Activated B cell treated with CpG ODN at 0.5 μM for 24 hours (primary cell): Measurements from ENCODE around the gene ANKRD42. TPM values are rescaled to one million over a fixed set of nuclear protein-coding genes. Genes with fewer than 3 reads are reported as not detected.
"Not testable (repeated sequence)": the region's sequence is repeated elsewhere in the genome, so short reads cannot be mapped to it uniquely, and the experiment has no call there.

Source experiments
- ATAC-seq: fragments of 200-7000 bp; cut with Tn5 transposase; one replicate; pipeline ENCODE4 v1.10.0; 2021; ENCODE audit warnings: low read depth, mild to moderate bottlenecking, moderate library complexity
- CTCF ChIA-PET: fragments of 350-600 bp; sonication (Branson Sonifier 250); formaldehyde crosslinking; loops from one replicate; lab custom pipeline; 2021; ENCODE audit warnings: antibody characterized with exemption; lab: Charles Lee
- POLR2A ChIA-PET: fragments of 350-600 bp; sonication (Branson Sonifier 250); formaldehyde crosslinking; loops from one replicate; lab custom pipeline; 2021; ENCODE audit warnings: antibody characterized with exemption; lab: Charles Lee
- DNase-seq: peaks from one replicate; pipeline ENCODE4 v3.0.0; 2022
- H3K27ac Mint-ChIP-seq: one replicate; pipeline ENCODE4 v1.8.0; 2020; ENCODE audit warnings: mixed read lengths
- H3K27me3 Mint-ChIP-seq: one replicate; pipeline ENCODE4 v1.8.0; 2021; ENCODE audit warnings: mixed read lengths
- H3K36me3 Mint-ChIP-seq: one replicate; pipeline ENCODE4 v1.8.0; 2021; ENCODE audit warnings: low read depth, mixed read lengths
- H3K4me1 Mint-ChIP-seq: one replicate; pipeline ENCODE4 v1.8.0; 2021; ENCODE audit warnings: mixed read lengths
- H3K4me3 Mint-ChIP-seq: one replicate; pipeline ENCODE4 v1.8.0; 2020; ENCODE audit warnings: mild to moderate bottlenecking, mixed read lengths
- H3K9me3 Mint-ChIP-seq: one replicate; pipeline ENCODE4 v1.8.0; 2020; ENCODE audit warnings: mixed read lengths
- CTCF ChIP-seq: fragments of 200-600 bp; IDR thresholded peaks from one replicate; pipeline ENCODE4 v1.8.0; 2022; ENCODE audit warnings: antibody characterized with exemption, mild to moderate bottlenecking
- intact Hi-C: fragments of 100-400 bp; cut with micrococcal nuclease; formaldehyde crosslinking; loops from one replicate; pipeline ENCODE4 v1.15.1; 2024
- total RNA-seq: library from RNA; stranded (reverse); gene quantifications from 2 replicates; pipeline ENCODE4 v1.2.3, GENCODE V29; 2022

ANKRD42 gene
- total RNA-seq, 1 donor from 2014 or later = 7.4 TPM

- ChIA-PET CTCF (interaction anchor here (0.7 kb wide), 1 partner anchor 27 kb away, joined by 3 read pairs; no protein-coding TSS in a partner anchor), POLR2A (no interaction called here)
- Mint-ChIP-seq H3K4me1 (peaks cover 14% of the 10 kb centered on the region), H3K27ac (no peak overlapping the region), H3K9me3 (no peaks in the 10 kb centered on the region), H3K4me3 (no peak overlapping the region), H3K27me3 (no peaks in the 10 kb centered on the region), H3K36me3 (peaks cover 84% of the 10 kb centered on the region)
- no peak for TF ChIP-seq CTCF
- DNase-seq = no peak
- no peak for ATAC-seq
- intact Hi-C loops = no loop called here
Measured at GRCh38 chr11:83265331-83265730, 71.8 kb downstream of the ANKRD42 start.

DNA sequence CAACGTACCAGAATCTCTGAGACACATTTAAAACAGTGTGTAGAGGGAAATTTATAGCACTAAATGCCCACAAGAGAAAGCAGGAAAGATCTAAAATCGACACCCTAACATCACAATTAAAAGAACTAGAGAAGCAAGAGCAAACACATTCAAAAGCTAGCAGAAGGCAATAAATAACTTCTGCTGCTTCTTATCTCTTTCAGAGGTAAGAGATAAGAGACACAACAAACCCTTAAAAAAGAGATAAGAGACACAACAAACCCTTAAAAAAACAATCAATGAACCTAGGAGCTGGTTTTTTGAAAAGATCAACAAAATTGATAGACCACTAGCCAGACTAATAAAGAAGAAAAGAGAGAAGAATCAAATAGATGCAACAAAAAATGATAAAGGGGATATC is 75.6 kb downstream of the ANKRD42 start:
- H3K27ac Mint-ChIP-seq, intact Hi-C loops, H3K27me3 Mint-ChIP-seq, CTCF ChIA-PET, ATAC-seq, H3K4me3 Mint-ChIP-seq, POLR2A ChIA-PET, DNase-seq, H3K9me3 Mint-ChIP-seq: not testable (repeated sequence)
- H3K4me1 Mint-ChIP-seq = peaks cover 15% of the 10 kb centered on the region
- H3K36me3 Mint-ChIP-seq = peaks cover 89% of the 10 kb centered on the region

DNA sequence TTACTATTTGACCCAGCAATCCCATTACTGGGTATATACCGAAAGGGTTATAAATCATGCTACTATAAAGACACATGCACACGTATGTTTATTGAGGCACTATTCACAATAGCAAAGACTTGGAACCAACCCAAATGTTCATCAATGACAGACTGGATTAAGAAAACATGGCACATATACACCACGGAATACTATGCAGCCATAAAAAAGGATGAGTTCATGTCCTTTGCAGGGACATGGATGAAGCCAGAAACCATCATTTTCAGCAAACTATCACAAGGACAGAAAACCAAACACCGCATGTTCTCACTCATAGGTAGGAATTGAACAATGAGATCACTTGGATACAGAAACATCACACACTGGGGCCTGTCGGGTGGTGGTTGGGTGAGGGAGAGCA is 78.2 kb downstream of the ANKRD42 start:
- H3K27me3 Mint-ChIP-seq, H3K4me3 Mint-ChIP-seq, ATAC-seq, CTCF ChIA-PET, DNase-seq, intact Hi-C loops, H3K27ac Mint-ChIP-seq, H3K9me3 Mint-ChIP-seq, POLR2A ChIA-PET: not testable (repeated sequence)
- Mint-ChIP-seq H3K4me1 (peaks cover 15% of the 10 kb centered on the region), H3K36me3 (peaks cover 85% of the 10 kb centered on the region)

- ATAC-seq (no peak), DNase-seq (no peak)
- Mint-ChIP-seq H3K4me3 (no peak overlapping the region), H3K27me3 (no peaks in the 10 kb centered on the region), H3K4me1 (peaks cover 15% of the 10 kb centered on the region), H3K27ac (no peak overlapping the region), H3K36me3 (peaks cover 80% of the 10 kb centered on the region), H3K9me3 (peaks cover 6% of the 10 kb centered on the region)
- TF ChIP-seq CTCF = no peak
- CTCF ChIA-PET = no interaction called here
- intact Hi-C loops = no loop called here
- POLR2A ChIA-PET = no interaction called here
Measured at GRCh38 chr11:83272627-83273026, 79.1 kb downstream of the ANKRD42 start.

- Mint-ChIP-seq H3K27me3 (no peaks in the 10 kb centered on the region), H3K4me3 (no peak overlapping the region), H3K27ac (no peak overlapping the region), H3K36me3 (peaks cover 72% of the 10 kb centered on the region), H3K9me3 (peaks cover 6% of the 10 kb centered on the region), H3K4me1 (peaks cover 4% of the 10 kb centered on the region)
- no peak for ATAC-seq
- ChIA-PET POLR2A (interaction anchor here (0.6 to 1.4 kb wide), 2 partner anchors 10 to 329 kb away, joined by 4 read pairs; partner anchors contain the start of gene CCDC90B), CTCF (interaction anchor here (1.4 kb wide), 1 partner anchor 17 kb away, joined by 6 read pairs; no protein-coding TSS in a partner anchor)
- TF ChIP-seq CTCF = no peak
- intact Hi-C loops = no loop called here
- DNase-seq = no peak
Measured at GRCh38 chr11:83275888-83276641, 82.6 kb downstream of the ANKRD42 start.

GRCh38 chr11:83278351-83278750 is 84.8 kb downstream of the ANKRD42 start:
- Mint-ChIP-seq H3K27ac (no peak overlapping the region), H3K27me3 (no peaks in the 10 kb centered on the region), H3K36me3 (peaks cover 58% of the 10 kb centered on the region), H3K9me3 (no peaks in the 10 kb centered on the region), H3K4me1 (peaks cover 20% of the 10 kb centered on the region), H3K4me3 (no peak overlapping the region)
- TF ChIP-seq CTCF = no peak
- POLR2A ChIA-PET = no interaction called here
- DNase-seq = no peak
- CTCF ChIA-PET = no interaction called here
- intact Hi-C loops = no loop called here
- no peak for ATAC-seq
